ENCODE data around the gene C22orf42. TPM values are rescaled to one million over a fixed set of nuclear protein-coding genes. Genes with fewer than 3 reads are reported as not detected.
"Not testable (repeated sequence)": the region's sequence is repeated elsewhere in the genome, so short reads cannot be mapped to it uniquely, and the experiment has no call there.

The C22orf42 gene
- total RNA-seq, 1 experiment from 2014 or later, result not detected

DNA sequence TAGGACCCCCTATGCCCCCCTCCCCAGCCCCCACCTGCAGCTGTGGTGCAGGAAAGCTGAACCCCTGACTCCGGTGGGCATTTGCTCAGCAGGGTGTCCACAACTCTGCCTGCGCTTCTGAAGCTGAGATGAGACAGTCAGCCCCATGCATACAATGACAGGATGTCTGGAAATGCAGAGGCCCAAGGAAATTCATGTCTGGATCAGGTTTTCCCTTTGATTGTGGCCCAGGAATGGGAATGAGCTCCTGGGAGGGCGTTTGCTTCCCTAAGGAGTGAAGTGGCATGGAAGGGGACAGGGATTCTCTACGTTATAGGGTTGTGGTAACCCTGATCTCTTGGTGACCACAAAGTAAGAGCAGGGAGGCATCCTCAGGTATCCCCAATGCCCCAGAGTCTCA lies 22.2 kb downstream of the C22orf42 start:
- POLR2A ChIA-PET (ENCODE audit: low non-redundant PET); H3K9me3 ChIP-seq (ENCODE audit: low read depth, low read length, poor library complexity, severe bottlenecking); H3K36me3 ChIP-seq (ENCODE audit: insufficient read depth, low read length, poor library complexity, severe bottlenecking); H3K27ac ChIP-seq (ENCODE audit: low read depth, low read length, poor library complexity, severe bottlenecking); DNase-seq (ENCODE audit: low spot score); intact Hi-C loops (cut with micrococcal nuclease; ENCODE audit: unreplicated experiment); BruUV-seq (replicated peaks); H3K4me1 ChIP-seq (ENCODE audit: insufficient read depth, low read length, poor library complexity, severe bottlenecking); H3K4me3 ChIP-seq (ENCODE audit: low read depth, low read length, poor library complexity, severe bottlenecking): not testable (repeated sequence)
- CTCF ChIA-PET, result interaction anchor here (0.6 kb wide), 1 partner anchor 231 kb away, joined by 3 read pairs; no protein-coding TSS in a partner anchor
- H3K27me3 ChIP-seq (replicated peaks; ENCODE audit: insufficient read depth, low read depth, low read length, poor library complexity), result peaks cover 12% of the 10 kb centered on the region

DNA sequence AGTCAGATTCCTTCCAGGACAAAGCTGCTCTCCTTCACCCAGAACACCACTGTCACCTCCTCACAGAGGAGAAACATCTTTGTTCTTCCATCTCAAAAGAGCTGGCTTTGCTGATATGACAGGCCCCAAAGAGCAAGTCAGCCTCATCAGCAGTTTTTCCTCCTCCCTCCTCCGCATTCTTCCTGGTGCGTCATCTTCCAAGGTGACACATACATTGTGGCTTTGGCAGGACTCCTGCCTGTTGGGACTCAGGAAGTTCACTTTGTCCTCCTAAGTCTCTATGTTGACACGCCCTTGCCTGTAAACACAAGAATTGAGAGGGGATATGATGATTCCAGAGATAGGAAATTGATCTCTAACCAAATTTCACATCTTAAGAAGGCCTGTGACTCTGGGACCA lies 23.1 kb downstream of the C22orf42 start:
- H3K4me3 ChIP-seq (ENCODE audit: low read depth, low read length, poor library complexity, severe bottlenecking); DNase-seq (ENCODE audit: low spot score); BruUV-seq (replicated peaks); POLR2A ChIA-PET (ENCODE audit: low non-redundant PET); CTCF ChIA-PET; H3K9me3 ChIP-seq (ENCODE audit: low read depth, low read length, poor library complexity, severe bottlenecking); H3K4me1 ChIP-seq (ENCODE audit: insufficient read depth, low read length, poor library complexity, severe bottlenecking); H3K27ac ChIP-seq (ENCODE audit: low read depth, low read length, poor library complexity, severe bottlenecking); intact Hi-C loops (cut with micrococcal nuclease; ENCODE audit: unreplicated experiment); H3K36me3 ChIP-seq (ENCODE audit: insufficient read depth, low read length, poor library complexity, severe bottlenecking): not testable (repeated sequence)
- peaks cover 12% of the 10 kb centered on the region for H3K27me3 ChIP-seq (replicated peaks; ENCODE audit: insufficient read depth, low read depth, low read length, poor library complexity)

DNA sequence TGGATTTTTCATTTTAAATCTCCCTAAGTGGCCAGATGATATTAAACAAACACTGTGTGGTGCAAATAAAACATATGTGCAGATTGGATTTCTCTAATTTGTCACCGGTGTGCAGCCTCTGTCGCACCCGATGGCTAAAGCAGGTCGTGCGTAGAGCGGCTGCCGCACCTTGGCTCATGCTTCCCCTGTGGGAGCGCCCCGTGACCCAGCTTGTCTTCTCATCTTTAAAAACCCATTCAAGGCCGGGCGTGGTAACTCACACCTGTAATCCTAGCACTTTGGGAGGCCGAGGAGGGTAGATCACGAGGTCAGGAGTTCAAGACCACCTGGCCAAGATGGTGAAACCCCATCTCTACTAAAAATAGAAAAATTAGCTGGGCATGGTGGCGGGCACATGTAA lies 24.3 kb downstream of the C22orf42 start:
- H3K9me3 ChIP-seq (ENCODE audit: low read depth, low read length, poor library complexity, severe bottlenecking); H3K36me3 ChIP-seq (ENCODE audit: insufficient read depth, low read length, poor library complexity, severe bottlenecking); intact Hi-C loops (cut with micrococcal nuclease; ENCODE audit: unreplicated experiment); H3K27ac ChIP-seq (ENCODE audit: low read depth, low read length, poor library complexity, severe bottlenecking); H3K4me1 ChIP-seq (ENCODE audit: insufficient read depth, low read length, poor library complexity, severe bottlenecking); BruUV-seq (replicated peaks); POLR2A ChIA-PET (ENCODE audit: low non-redundant PET); H3K4me3 ChIP-seq (ENCODE audit: low read depth, low read length, poor library complexity, severe bottlenecking); CTCF ChIA-PET; DNase-seq (ENCODE audit: low spot score): not testable (repeated sequence)
- peaks cover 12% of the 10 kb centered on the region for H3K27me3 ChIP-seq (replicated peaks; ENCODE audit: insufficient read depth, low read depth, low read length, poor library complexity)

DNA sequence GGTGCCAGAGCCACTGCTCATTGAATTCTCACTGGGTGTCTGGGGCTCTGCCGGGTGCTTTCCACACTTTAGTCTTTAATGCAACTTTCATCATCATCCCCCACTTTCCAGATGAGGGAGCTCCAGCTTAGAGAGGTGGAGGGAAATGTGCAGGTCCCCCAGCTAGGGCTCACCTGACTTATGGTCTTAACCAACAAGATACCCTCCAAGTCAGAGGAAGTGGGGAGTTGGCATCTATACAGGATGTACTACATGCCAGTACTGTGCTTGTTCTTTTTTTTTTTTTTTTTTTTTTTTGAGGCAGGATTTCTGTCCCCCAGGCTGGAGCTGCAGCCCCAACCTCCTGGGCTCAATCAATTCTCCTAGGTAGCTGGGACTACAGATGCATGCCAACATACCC lies 26.3 kb downstream of the C22orf42 start:
- no peak for DNase-seq (ENCODE audit: low spot score)
- Histone ChIP-seq H3K27me3 (replicated peaks; ENCODE audit: insufficient read depth, low read depth, low read length, poor library complexity) (no peaks in the 10 kb centered on the region), H3K4me3 (ENCODE audit: low read depth, low read length, poor library complexity, severe bottlenecking) (no peak overlapping the region), H3K36me3 (ENCODE audit: insufficient read depth, low read length, poor library complexity, severe bottlenecking) (no peaks in the 10 kb centered on the region), H3K27ac (ENCODE audit: low read depth, low read length, poor library complexity, severe bottlenecking) (no peak overlapping the region), H3K9me3 (ENCODE audit: low read depth, low read length, poor library complexity, severe bottlenecking) (no peaks in the 10 kb centered on the region), H3K4me1 (ENCODE audit: insufficient read depth, low read length, poor library complexity, severe bottlenecking) (no peaks in the 10 kb centered on the region)
- TF ChIP-seq, protein P1, sequence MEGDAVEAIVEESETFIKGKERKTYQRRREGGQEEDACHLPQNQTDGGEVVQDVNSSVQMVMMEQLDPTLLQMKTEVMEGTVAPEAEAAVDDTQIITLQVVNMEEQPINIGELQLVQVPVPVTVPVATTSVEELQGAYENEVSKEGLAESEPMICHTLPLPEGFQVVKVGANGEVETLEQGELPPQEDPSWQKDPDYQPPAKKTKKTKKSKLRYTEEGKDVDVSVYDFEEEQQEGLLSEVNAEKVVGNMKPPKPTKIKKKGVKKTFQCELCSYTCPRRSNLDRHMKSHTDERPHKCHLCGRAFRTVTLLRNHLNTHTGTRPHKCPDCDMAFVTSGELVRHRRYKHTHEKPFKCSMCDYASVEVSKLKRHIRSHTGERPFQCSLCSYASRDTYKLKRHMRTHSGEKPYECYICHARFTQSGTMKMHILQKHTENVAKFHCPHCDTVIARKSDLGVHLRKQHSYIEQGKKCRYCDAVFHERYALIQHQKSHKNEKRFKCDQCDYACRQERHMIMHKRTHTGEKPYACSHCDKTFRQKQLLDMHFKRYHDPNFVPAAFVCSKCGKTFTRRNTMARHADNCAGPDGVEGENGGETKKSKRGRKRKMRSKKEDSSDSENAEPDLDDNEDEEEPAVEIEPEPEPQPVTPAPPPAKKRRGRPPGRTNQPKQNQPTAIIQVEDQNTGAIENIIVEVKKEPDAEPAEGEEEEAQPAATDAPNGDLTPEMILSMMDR (conservative IDR thresholded peaks at IDR 0.05; ENCODE audit: low read depth, low read length), result no peak
- TF ChIP-seq EZH2 (IDR thresholded peaks at IDR 0.05; ENCODE audit: borderline replicate concordance, low read depth, low read length, poor library complexity, severe bottlenecking), result no peak
- intact Hi-C loops (cut with micrococcal nuclease; ENCODE audit: unreplicated experiment), result no loop called here
- CTCF ChIA-PET, result interaction anchor here (0.6 kb wide), 1 partner anchor 386 kb away, joined by 3 read pairs; no protein-coding TSS in a partner anchor
- BruUV-seq (replicated peaks), result no TSS peak
- POLR2A ChIA-PET (ENCODE audit: low non-redundant PET), result interaction anchor here (0.6 kb wide), 1 partner anchor 12 kb away, joined by 3 read pairs; no protein-coding TSS in a partner anchor

DNA sequence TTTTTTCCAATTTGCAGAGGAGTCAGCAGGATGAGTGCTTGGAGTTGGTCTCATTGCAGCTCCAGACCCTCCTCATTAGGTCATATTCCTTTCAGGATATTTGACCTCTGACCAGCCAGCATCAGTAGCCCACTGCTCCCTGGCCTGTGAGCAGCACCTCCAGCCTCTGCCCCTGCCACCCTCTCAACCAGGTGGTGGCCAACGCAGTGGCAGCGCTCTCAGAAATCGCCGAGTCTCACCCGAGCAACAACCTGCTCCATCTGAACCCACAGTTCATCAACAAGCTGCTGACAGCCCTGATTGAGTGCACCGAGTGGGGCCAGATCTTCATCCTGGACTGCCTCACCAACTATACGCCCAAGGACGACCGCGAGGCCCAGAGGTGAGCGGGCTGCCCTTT lies 27.0 kb downstream of the C22orf42 start:
- Histone ChIP-seq H3K27me3 (replicated peaks; ENCODE audit: insufficient read depth, low read depth, low read length, poor library complexity) (no peaks in the 10 kb centered on the region), H3K4me1 (ENCODE audit: insufficient read depth, low read length, poor library complexity, severe bottlenecking) (no peaks in the 10 kb centered on the region), H3K4me3 (ENCODE audit: low read depth, low read length, poor library complexity, severe bottlenecking) (no peak overlapping the region), H3K36me3 (ENCODE audit: insufficient read depth, low read length, poor library complexity, severe bottlenecking) (no peaks in the 10 kb centered on the region), H3K27ac (ENCODE audit: low read depth, low read length, poor library complexity, severe bottlenecking) (no peak overlapping the region), H3K9me3 (ENCODE audit: low read depth, low read length, poor library complexity, severe bottlenecking) (no peaks in the 10 kb centered on the region)
- intact Hi-C loops (cut with micrococcal nuclease; ENCODE audit: unreplicated experiment), result no loop called here
- ChIA-PET POLR2A (ENCODE audit: low non-redundant PET) (no interaction called here), CTCF (interaction anchor here (0.6 kb wide), 1 partner anchor 316 kb away, joined by 4 read pairs; no protein-coding TSS in a partner anchor)
- no peak for DNase-seq (ENCODE audit: low spot score)
- BruUV-seq (replicated peaks), result no TSS peak
- TF ChIP-seq, protein P1 (conservative IDR thresholded peaks at IDR 0.05; ENCODE audit: low read depth, low read length), result no peak
- no peak for TF ChIP-seq EZH2 (IDR thresholded peaks at IDR 0.05; ENCODE audit: borderline replicate concordance, low read depth, low read length, poor library complexity, severe bottlenecking)
